ENCODE results near the gene B3GALT2.
A peak's percentile ranks its signal among the peaks of the same experiment; 100 is the strongest.
"Not testable (repeated sequence)": the region's sequence is repeated elsewhere in the genome, so short reads cannot be mapped to it uniquely, and the experiment has no call there.

Gene B3GALT2, protein sequence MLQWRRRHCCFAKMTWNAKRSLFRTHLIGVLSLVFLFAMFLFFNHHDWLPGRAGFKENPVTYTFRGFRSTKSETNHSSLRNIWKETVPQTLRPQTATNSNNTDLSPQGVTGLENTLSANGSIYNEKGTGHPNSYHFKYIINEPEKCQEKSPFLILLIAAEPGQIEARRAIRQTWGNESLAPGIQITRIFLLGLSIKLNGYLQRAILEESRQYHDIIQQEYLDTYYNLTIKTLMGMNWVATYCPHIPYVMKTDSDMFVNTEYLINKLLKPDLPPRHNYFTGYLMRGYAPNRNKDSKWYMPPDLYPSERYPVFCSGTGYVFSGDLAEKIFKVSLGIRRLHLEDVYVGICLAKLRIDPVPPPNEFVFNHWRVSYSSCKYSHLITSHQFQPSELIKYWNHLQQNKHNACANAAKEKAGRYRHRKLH

DNA sequence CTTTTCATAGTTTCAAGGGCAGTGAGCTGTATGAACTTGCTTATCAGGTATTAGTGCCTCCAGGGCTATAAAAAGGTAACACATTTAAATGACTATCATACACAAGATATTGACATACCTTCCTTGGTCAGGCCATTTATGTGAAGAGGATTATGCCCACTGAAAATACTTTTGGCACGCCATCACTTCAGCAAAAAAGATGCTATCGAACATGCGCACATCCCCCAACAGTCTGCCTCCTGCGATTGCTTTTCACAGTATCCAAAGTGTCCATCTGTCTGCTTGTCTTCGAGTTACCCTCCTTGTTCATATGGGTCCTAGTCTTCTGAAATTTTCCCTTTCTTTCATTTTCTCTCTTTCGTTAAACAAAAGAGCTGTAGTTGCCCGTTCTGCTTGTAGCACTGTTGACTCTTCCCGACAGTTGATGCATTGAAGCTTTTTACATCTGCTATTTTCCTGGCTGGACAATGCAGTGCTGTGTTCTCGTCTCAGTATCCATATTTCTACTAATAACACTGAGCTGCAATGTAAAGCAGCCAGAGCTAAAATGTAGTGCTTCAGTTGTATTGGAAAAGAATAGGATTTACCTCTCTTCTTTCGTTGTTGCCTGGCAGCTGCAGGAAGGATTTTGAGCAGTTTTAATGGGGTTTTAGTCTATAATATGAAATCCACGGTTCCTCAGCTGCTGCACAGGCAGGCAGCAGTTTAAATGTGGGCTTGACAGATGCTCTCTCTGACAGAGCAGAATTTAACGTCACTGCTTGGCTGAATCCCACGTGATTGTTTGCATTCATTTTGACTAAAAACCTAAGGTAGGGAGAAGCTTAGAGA is at the start of gene B3GALT2:
B3GALT2 (minus strand) TSS at position 713 of the 831 bp plus-strand sequence. CDS start 5,051 bp downstream, outside the sequence.
- DNase-seq: peak in 2 of 3 experiments; percentile 73 to 84

DNA sequence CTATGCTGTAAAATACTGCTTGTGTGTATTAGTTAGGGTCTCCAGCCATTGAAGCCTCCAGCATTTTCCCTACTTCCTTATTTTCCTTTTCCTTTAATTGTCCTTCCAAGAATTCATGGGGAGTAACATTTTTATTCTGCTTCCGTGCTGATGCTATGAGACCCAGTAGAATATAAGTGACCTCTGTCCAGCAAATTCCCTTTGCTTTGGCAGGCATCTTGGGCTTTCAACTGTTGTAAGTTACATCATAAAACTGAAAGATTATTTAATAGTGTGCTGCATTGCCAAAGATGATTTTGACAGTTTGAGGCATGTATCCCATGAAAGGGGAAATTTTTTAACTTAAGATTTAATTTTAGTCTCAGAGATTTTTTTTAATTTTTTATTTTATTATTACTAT is 48.1 kb upstream of the B3GALT2 start:
- DNase-seq: no peak

DNA sequence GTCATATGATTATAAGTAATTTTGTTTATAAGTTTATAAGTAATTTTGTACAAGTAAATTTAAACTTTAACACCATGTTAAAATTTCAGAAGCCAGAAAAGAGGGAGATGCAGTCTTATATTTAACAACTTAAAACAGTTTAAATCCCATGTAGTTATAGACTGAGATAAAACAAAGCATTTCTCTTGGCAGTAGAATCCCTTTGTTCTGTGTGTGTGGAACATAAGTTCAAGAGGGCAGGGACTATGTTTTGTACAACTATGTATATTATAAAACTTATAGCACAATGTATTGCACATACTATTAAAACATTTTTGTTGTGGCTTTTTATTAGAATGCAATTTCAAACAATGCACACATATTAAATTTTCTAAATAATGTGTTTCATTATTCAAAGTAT is 44.7 kb upstream of the B3GALT2 start:
- not testable (repeated sequence) for DNase-seq

DNA sequence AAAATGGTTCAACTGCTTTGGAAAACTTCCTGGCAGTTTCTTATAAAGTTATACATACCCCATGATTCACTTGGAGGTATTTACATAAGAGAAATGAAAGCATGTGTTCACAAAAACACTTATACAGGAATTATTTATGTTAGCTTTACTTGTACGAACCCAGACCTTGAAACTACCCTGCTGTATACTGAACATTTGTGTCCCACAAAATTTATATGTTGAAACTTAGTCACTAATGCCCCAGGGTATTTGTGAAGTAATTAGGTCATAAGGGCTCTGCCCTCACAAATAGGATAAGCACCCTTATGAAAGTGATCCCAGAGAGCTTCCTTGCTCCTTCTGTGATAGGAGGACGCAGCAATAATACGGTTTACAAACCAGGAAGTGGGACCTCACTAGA is 42.7 kb upstream of the B3GALT2 start:
- DNase-seq: peak in 1 of 3 experiments; percentile 8

DNA sequence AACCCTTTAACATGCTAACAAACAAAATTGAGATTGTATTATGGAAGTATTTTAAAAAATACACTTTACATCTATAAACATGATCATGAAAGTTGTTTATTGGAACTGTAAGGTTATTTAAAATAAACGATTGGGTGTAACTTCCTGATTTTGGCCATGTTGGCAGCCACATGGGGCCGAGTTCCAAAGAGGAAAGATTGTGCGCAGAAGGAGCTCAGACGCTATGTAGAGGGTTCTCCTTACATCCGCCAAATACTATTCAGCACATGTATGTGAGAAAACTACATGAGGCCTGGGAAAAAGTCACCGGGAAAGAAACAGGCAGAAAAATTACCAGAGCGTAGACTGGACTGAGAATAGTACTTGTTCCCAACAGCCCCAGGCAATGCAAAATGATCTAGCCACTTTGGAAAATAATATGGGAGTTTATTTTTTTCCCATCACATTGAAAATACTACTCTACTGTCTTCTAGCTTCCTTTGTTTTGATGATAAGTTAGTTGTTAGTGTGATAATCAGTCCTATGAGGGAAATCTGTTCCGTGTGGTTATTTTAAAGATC is 35.7 kb upstream of the B3GALT2 start:
- DNase-seq: peak in 1 of 3 experiments; percentile 23

DNA sequence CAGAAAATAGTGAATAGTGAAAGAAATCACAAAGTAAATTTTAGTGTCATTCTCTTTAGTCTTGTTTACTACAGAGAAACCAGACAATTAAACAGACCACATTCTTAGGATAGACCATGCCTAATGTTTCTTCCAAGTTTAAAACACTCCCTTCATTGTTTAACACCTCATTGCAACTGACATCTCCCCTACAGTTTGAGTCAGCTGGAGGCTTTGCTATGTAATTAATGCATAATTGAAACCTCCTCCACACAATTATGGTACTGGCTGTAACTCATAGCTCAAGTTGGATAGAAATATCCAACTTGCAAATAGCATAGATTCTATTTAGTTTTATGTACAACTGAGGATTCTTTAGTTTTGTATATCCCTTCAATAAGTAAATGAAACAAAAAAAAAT is 35.2 kb upstream of the B3GALT2 start:
- peak in 2 of 3 experiments; percentile 5 to 68 for DNase-seq

DNA sequence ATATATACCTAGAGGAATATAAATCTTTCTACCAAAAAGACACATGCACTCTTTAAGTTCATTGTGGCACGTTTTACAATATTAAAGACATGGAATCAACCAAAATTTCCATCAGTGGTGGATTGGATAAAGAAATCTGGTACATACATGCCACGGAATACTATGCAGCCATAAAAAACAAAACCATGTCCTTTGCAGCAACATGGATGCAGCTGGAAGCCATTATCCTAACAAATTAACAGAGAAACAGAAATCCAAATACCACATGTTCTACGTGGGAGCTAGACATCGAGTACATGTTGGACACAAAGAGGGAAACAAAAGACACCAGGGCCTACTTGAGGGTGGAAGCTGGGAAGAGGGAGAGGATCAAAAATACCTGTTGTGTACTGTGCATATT is 33.0 kb upstream of the B3GALT2 start:
- DNase-seq: no peak

DNA sequence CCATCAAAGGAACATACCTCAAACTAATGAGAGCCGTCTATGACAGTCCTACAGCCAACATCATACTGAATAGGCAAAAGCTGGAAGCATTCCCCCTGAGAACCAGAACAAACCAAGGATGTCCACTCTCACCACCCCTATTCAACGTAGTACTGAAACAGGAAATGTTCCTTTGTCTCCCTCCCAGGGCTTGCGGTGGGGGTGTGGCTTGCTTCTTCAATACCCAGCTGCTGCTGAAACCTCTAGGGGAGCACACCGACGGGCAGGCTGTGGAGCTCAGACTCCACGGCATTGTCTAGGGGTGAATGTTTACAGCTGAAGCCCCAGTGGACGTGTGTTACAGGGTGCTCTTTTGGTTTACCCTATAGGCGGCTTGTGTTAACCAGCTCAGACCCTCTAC is 30.5 kb upstream of the B3GALT2 start:
- DNase-seq: no peak

DNA sequence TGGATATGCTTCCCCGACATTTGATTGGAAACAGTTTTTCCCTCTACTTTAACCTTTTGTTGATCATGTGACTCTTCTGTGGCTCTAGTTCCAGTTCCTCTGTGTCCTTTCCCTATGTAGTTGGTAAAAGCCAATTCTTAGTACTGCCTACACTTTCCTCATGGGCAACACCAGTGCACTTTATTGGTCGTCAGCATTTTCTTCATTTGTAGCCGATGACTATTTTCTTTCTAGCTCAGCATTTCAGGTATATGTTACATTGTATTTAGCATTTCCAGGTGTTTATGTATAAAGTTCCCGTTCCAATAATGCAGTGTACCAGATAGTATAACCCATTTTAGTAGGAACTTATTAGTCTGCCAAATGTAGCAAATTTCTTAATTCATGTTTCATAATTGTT is 27.6 kb upstream of the B3GALT2 start:
- no peak for DNase-seq

DNA sequence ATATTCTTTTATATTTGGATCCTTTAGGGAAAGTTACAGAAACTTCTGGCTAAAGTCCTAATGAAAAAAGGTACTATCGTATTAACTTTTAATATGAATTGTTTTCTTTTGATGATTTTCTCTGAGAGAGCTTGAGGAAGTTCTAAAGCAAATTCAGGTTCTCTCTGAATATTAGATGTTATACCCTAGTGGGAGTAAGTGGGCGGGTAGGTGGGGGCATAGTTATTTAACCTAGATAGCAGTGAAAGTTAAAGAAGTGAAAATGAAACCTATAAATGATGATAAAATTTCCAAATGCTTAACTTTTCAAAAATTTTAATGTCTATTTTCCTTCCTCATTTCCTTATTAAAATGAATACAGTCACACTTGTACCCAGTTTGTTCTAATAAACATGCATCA is 26.2 kb upstream of the B3GALT2 start:
- DNase-seq: no peak

DNA sequence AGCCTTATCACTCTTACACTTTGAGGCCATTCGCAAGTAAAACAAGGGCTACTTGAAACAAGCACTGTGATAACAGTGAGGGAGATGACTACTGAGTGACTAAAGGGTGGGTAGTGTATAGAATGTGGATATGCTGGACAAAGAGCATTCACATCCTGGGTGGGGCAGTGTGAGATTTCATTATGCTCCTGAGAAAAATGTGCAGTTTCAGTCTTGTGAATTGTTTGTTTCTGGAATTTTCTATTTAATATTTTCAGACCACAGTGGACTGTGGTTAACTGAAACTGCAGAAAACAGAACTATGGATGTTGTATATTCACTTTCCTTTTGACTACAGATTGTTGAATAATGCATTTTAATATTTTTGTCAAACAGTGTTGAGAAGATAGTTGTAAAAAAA is 25.1 kb upstream of the B3GALT2 start:
- no peak for DNase-seq

DNA sequence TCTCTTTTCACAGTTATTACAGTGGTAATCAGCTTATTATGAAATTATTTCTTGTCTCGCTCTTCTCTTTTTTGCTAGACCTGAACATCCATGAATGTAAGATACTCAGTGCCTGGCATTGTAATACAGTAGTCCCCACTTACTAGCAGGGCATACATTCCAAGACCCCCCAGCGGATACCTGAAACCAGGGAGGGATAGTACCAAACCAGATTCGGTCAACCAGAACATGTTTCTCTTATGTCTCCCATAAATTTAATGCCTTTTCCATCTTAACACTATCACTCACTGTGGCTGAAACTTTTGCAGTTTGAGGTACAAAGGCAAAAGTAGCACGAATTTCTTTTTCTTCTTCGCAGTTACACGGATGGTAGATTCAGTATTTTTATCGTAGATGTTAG is 24.6 kb upstream of the B3GALT2 start:
- no peak for DNase-seq

DNA sequence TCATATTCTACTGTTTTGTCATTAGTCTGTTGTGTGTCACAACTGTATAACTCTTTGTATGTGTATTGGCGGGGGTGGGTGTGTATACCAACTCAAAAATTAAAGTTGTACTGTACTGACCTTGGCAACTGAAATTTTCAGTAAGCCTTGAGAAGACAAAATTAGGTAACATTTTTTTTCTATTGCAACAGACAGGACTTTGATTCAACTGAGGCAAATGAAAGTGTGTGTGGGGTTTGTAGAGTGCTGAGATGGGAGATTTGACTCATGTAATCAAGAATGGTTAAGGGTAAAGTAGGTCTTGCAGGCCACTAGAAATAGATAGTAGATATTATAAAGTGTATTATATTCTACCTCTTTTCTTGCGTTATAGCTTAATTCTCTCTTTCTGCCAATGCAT is 14.6 kb upstream of the B3GALT2 start:
- DNase-seq: no peak

DNA sequence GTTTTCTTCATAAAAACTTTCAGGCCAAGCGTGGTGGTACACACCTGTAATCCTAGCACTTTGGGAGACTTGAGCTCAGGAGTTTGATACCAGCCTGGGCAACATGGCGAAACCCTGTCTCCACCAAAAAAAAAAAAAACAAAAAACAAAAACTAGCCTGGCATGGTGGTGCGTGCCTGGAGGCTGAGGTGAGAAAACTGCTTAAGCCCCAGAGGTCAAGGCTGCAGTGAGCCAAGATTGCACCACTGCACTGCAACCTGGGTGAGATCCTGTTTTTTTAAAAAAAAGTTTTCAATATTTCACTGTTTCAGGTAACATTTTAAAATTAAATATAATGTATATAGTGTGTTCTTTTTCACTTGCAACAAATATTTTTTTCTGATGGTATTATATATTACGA is 13.5 kb upstream of the B3GALT2 start:
- DNase-seq: no peak

DNA sequence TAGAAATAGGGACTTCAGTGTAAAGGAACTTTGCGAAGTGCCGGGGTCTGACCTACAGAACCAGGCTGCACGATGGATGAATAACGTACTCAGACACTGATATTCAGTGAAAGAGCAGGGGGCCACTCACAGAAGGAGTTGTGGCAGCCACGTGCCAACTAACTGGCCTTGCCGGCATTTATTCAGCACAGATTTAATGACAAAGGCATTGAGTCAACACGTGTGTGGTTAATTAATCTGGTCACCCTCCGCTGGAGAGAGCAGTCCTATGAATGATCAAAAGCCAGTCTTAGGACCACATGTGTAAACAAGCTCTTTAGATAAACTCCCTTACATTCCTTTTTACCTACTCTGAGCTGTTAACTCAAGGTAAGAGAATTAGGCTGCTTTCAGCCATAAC is 6.2 kb upstream of the B3GALT2 start:
- no peak for DNase-seq

DNA sequence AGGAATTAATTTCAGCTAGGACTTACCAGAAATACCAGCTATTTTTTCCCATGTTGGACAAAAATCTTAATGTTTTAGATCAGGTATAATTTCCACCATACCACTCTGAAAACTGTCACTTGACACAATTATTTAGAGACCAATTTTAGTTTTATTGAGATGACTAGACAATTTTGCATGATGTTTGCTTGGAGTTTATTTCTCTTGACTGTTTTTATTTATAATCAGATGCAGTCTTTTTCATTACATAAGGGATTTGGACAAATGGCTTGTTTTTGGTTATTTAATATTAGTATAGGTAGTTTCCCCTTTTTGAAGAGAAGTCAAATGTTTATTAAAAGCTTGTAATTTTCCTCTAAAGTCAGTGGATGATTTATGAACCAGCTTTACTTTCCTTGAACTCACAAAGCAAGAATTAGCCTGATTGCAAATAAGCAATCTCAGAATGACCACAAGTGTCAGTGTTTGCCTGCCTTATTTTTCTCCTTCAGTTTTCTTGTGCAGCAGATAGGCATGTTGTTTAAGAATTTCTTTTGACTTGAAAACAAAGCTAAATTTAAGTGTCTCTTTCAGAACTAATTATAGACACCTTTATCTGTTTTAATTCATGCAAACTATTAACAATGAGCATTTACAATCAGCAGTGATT is 3.8 kb upstream of the B3GALT2 start:
- DNase-seq: peak in 1 of 3 experiments; percentile 31

DNA sequence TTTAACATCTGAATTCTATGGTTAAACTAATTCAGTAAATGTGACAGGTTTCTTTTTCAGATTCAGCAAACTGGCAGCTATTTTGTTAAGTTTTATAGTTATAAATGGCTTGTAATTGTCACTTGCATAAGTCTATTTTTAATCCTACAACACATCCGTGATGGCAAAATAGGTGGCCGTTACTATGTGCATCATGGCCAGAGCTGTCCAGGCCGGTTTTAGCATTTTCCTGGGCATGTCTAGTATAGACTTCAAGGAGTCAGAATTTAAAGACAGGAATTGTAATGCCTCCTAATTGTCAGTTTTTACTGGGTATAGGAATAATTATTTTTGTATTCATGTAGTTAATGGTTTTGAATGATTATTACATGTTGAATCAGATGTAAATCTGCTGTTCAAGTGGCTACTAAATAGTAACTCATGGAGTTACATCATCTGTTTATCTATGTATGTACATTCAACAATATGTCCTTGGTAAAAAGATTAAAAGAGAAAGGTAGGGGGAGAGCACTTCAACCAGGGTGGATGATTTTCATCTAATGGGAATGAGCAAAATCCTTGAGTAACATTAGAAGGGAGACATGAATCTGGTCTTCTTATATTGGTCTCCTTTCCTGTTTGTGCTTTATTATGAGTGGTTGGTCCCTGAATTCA is 3.2 kb upstream of the B3GALT2 start:
- DNase-seq: peak in 1 of 3 experiments; percentile 48

DNA sequence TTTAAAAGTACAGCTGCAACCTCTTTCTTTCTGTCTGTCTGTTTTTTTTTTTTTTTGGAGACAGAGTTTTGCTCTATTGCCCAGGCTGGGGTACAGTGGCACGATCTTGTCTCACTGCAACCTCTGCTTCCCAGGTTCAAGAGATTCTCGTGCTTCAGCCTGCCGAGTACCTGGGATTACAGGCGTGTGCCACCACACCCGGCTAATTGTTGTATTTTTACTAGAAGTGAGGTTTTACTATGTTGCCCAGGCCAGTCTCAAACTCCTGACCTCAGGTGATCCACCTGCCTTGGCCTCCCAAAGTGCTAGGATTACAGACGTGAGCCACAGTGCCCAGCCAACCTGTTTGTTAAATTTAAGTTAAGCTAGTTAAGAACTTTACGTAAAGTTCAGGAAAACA is 2.5 kb upstream of the B3GALT2 start:
- DNase-seq: not testable (repeated sequence)

DNA sequence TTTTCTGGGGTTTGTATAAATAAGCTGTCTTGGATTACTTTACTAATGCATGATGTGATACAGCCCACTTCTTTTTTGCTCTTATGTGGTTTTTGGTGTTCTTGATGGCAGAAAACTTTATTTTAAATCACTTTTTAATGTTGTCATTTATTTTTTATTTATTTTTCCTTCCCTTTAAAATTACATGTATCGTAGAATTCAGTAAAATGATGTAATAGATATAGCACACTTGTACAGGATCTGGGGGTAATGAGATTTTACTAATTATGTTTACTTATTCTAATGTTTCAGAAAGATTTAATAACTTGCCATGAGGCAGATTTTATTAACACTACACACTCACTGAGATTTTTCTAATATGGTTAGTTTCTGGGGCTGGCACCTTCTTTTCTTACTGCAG is 701 bp upstream of the B3GALT2 start:
- no peak for DNase-seq

DNA sequence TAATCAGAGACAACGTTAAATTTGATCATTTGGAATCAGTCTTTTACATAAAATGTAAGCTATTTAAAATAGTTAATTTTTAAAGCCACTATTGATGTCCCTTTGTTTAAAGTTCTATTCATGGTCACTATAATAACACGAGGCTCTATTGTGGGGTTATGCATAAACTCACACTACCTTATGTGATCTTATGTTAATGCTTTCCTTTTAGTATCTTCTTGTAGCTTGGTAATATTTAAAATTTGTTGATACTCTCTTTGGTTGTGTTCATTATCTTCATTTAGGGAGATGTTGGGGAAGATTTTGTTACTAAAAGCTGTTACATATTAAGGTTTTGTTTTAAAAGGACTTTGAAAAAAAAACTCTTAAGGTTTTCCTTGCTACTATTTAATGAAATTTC is 1.2 kb downstream of the B3GALT2 start:
- DNase-seq: peak in 1 of 3 experiments; percentile 36

DNA sequence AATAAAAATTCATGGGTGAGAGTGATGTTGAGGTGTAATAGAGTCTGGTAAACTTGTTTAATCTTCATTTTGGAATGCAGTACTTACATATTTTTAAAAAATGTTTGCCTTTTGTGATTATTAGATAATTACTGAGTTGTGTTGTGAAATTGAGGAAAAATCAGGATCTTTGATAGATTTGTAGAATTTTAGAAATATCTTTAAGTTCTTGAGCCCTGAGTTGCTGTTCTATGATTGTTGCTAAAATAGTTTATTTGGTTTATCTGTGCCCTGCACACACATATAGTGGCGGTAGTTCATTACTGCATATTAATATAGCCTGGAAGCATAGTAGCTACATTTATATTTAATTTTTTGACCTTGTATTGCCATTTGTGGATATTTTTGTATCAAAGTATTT is 1.6 kb downstream of the B3GALT2 start:
- DNase-seq: peak in 1 of 3 experiments; percentile 38

DNA sequence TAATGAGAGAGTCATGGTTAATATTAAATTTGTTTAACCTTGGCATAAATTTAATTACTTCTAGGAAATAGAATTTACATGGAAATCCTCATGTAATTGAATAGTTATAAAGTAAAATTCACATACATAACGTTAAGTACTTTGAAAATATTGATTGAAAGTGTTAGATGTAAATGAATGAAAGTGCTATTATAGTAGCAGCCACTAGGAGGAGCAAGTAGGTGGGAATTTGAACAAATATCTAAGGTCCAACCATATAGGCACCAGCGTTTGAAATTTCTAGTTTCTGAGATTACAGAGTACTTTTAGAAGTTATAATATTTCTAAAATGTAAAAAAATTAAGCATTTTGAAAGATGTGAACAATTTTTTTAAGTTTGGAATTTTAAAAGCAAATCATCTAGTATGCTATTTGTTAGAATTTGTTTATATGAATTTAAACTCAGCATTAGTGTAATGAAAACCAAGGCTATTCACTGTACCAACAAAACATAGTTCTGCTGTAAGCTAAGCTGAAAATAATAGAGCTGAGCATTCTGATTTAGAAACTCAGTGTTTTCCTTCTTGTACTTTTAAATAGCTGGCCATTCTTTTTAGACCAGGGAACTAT is 3.3 kb downstream of the B3GALT2 start:
- peak; percentile 6 to 85 (median 71) for DNase-seq
